Tibial nerve (tissue), 4 donors: ENCODE results near the gene GPS1. TPM values are rescaled to one million over a fixed set of nuclear protein-coding genes. Genes with fewer than 3 reads are reported as not detected.

Experiments used
- DNase-seq, 2 donors: peaks; one replicate each; pipeline ENCODE4 v3.0.0-alpha.2; 2019; ENCODE audit warnings: low spot score in 2 of 2
- H3K27ac ChIP-seq, 4 donors: fragments of 200-600 bp; sonication (generic) in 3 of 4; one replicate each; pipeline ENCODE4 v1.5.1; 2017 to 2019; ENCODE audit warnings: mild to moderate bottlenecking in 1 of 4
- H3K27me3 ChIP-seq, 2 donors: fragments of 200-600 bp; sonication (generic) in 1 of 2; one replicate each; pipeline versions ENCODE4 v1.5.1 to v1.6.0; 2017 to 2019
- H3K36me3 ChIP-seq, 3 donors: fragments of 200-600 bp; sonication (generic); one replicate each; pipeline ENCODE4 v1.5.1; 2018 to 2019
- H3K4me1 ChIP-seq, 4 donors: fragments of 200-600 bp; sonication (generic) in 3 of 4; one replicate each; pipeline ENCODE4 v1.5.1; 2017 to 2019
- H3K4me3 ChIP-seq, 4 donors: fragments of 200-600 bp; sonication (generic) in 3 of 4; one replicate each; pipeline ENCODE4 v1.5.1; 2017 to 2019; ENCODE audit warnings: mild to moderate bottlenecking in 1 of 4, moderate library complexity in 1 of 4
- H3K9me3 ChIP-seq, 4 donors: fragments of 200-600 bp; sonication (generic) in 3 of 4; one replicate each; pipeline ENCODE4 v1.5.1; 2017 to 2019
- EP300 ChIP-seq, 2 donors: sonication (generic); formaldehyde crosslinking; IDR thresholded peaks; one replicate each; pipeline ENCODE4 v1.6.1; 2017; ENCODE audit warnings: antibody characterized with exemption in 2 of 2, mild to moderate bottlenecking in 1 of 2
- POLR2A ChIP-seq, 2 donors: fragments of 450-650 bp; IDR thresholded peaks; one replicate each; pipeline ENCODE4 v1.6.1; 2017; ENCODE audit warnings: antibody characterized with exemption in 2 of 2, mild to moderate bottlenecking in 2 of 2, moderate library complexity in 2 of 2
- WGBS, 2 donors: methylation state at CpG; one replicate each; pipeline ENCODE4 v1.1.5; 2018; 5-methylcytosine and 5-hydroxymethylcytosine counted together
- total RNA-seq, 4 donors: library from RNA; depleted of rRNA; stranded (reverse); fragments of >200 nt; gene quantifications; one replicate each; pipeline ENCODE4 v1.1.0, GENCODE V29; 2016
- TF ChIP-seq, protein P1 (sequence below), 5 experiments: fragments of 200-600 bp in 3 of 5; fragments of 450-650 bp in 2 of 5; sonication (generic) in 3 of 5; IDR thresholded peaks; one replicate each; pipeline ENCODE4 v1.5.1; 2016 to 2019; ENCODE audit warnings: antibody characterized with exemption in 5 of 5, mild to moderate bottlenecking in 3 of 5, moderate library complexity in 2 of 5

Gene GPS1
- total RNA-seq, 4 donors from 2014 or later: 74.9 to 134 (median 92.9) TPM

DNA sequence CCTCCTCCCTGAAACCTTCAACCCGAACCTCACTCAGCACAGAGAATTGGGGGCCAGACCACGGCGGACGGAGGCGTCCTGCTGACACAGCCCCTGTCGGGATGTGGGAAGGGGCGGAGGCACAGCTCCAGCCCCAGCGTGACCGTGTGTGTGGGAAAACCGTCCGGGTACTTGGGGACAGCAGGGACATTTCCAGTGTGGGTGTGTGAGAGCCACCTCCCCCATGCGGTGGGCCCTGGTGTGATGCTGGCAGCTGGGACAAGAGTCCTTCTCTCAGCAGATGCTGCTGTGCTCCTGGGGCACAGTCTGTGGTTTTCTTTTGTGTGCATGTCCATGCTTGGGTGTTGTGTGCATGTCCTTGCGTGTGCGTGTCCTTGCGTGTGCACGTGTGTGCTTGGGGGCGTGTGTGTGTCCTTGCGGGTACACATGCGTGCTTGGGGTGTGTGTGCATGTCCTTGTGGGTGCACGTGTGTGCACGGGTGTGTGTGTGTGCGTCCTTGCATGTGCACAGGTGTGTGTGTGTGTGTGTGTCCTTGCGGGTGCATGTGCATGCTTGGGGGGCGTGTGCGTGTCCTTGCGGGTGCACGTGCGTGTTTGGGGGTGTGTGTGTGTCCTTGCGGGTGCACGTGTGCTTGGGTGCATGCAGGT lies 45.9 kb upstream of the GPS1 start:
- WGBS, 2 donors: 80 to 83% methylated on average over 12 to 30 of the region's 30 CpGs
- H3K4me3 ChIP-seq: no peak overlapping the region
- no peak overlapping the region for H3K27ac ChIP-seq
- H3K36me3 ChIP-seq: peaks cover 0 to 8% (median 0%) of the 10 kb centered on the region in 3 donors
- no peaks in the 10 kb centered on the region for H3K9me3 ChIP-seq
- H3K4me1 ChIP-seq: peaks cover 0 to 61% (median 21%) of the 10 kb centered on the region in 4 donors
- no peak for DNase-seq
- TF ChIP-seq EP300 (IDR thresholded peaks at IDR 0.05) (no peak), POLR2A (IDR thresholded peaks at IDR 0.05) (no peak)
- TF ChIP-seq, protein P1, sequence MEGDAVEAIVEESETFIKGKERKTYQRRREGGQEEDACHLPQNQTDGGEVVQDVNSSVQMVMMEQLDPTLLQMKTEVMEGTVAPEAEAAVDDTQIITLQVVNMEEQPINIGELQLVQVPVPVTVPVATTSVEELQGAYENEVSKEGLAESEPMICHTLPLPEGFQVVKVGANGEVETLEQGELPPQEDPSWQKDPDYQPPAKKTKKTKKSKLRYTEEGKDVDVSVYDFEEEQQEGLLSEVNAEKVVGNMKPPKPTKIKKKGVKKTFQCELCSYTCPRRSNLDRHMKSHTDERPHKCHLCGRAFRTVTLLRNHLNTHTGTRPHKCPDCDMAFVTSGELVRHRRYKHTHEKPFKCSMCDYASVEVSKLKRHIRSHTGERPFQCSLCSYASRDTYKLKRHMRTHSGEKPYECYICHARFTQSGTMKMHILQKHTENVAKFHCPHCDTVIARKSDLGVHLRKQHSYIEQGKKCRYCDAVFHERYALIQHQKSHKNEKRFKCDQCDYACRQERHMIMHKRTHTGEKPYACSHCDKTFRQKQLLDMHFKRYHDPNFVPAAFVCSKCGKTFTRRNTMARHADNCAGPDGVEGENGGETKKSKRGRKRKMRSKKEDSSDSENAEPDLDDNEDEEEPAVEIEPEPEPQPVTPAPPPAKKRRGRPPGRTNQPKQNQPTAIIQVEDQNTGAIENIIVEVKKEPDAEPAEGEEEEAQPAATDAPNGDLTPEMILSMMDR (IDR thresholded peaks at IDR 0.05): no peak
- H3K27me3 ChIP-seq: no peaks in the 10 kb centered on the region

DNA sequence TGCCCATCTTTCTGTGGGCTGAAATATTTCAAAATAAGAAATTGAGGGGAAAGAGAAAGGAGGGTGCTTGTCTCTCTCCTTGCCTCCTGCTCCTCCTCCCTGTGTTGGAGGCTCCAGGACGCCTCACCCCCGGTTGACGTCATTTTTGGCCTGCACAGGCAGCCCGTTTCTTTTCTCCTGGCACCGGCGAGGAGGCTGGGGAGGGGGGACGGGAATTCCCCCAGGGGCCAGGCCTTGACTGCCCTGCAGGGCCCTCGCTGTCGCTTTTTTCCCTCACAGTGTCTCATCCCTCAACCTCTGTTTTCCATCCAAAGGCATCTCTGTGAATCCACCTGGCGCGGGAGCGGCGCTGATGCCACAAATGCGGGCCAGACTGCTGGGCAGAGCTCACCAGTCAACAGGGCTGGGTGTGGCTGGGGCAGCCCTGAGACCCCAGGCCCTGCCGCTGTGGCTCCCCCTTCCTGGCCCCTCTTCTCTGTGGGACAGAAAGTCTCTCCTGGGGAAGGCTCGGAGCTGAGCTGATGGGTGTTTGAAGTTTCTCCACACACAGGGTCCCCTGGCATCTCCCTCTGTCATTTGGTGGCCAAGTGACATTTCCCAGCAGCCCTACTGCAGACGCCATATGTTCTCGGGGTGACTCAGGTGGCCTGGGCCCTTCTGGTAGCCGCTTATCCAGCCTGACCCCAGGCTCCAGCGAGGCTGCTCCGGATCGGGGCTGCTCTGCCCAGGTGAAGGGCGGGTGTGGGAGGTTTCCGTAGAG lies 45.0 kb upstream of the GPS1 start:
- peaks cover 0 to 13% (median 0%) of the 10 kb centered on the region in 3 donors for H3K36me3 ChIP-seq
- H3K27me3 ChIP-seq: no peaks in the 10 kb centered on the region
- DNase-seq: no peak
- 59 to 63% methylated on average over 20 to 23 of the region's 24 CpGs for WGBS, 2 donors
- H3K4me3 ChIP-seq: no peak overlapping the region
- TF ChIP-seq EP300 (IDR thresholded peaks at IDR 0.05) (no peak), POLR2A (IDR thresholded peaks at IDR 0.05) (no peak)
- TF ChIP-seq, protein P1 (IDR thresholded peaks at IDR 0.05): no peak
- H3K27ac ChIP-seq: no peak overlapping the region
- H3K9me3 ChIP-seq: no peaks in the 10 kb centered on the region
- H3K4me1 ChIP-seq: peaks cover 0 to 61% (median 21%) of the 10 kb centered on the region in 4 donors

DNA sequence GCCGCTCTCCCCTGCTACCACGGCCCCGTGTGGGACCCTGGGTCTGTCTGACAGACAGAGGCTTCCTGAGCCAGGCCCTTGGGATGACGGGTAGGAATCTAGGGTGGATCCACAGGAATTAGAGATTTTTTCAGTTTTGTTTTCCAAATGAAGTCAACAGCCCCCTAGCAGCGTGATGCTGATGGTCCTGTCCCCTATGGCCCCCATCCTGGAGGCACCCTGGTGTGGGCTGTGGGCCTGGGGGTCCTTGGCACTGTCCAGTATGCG lies 44.5 kb upstream of the GPS1 start:
- no peak overlapping the region for H3K27ac ChIP-seq
- no peaks in the 10 kb centered on the region for H3K9me3 ChIP-seq
- DNase-seq: no peak
- H3K36me3 ChIP-seq: peaks cover 0 to 18% (median 0%) of the 10 kb centered on the region in 3 donors
- H3K4me1 ChIP-seq: peaks cover 0 to 61% (median 21%) of the 10 kb centered on the region in 4 donors
- H3K27me3 ChIP-seq: no peaks in the 10 kb centered on the region
- no peak overlapping the region for H3K4me3 ChIP-seq
- TF ChIP-seq EP300 (IDR thresholded peaks at IDR 0.05): no peak
- TF ChIP-seq POLR2A (IDR thresholded peaks at IDR 0.05): no peak
- TF ChIP-seq, protein P1 (IDR thresholded peaks at IDR 0.05): no peak
- WGBS, 2 donors: 88 to 92% methylated on average over 5 to 6 of the region's 6 CpGs

DNA sequence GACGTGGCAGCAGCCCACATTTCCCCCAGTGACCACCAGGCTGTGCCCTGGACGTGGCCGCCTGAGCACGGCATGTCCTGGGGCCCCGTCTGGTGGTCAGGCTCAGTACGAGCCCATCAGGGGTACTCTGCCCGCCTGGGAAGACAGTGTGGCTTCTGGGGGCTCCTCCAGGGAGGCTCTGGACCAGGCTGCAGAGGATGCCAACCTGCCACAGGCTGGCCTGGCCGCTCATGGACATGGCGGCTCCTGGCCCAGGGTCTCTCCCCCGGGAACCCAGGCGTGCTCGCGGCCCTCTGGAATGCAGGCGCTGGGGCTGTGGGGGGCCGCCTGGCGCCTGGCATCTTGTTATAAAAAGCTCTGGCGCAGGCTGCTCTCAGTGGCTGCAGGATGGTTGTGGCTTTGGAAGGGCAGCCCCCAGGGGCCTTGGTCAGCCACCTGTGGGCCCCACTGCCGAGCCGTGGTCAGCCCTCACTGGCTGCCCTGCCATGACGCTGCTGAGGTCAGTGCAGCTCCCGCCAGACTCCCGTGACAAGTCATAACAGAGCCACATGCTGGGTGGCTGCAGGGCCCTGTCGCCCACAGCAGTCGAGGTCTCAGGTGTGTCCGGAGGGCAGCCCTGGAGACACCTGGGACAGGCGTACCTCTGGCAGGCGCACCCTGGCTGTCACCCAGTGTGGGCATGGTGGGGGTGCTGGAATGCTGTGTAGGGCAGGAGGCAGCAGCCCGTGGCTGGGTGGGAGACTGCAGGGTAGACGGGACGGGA lies 44.0 kb upstream of the GPS1 start:
- Histone ChIP-seq H3K27ac (no peak overlapping the region), H3K27me3 (no peaks in the 10 kb centered on the region), H3K4me1 (peaks cover 0 to 61% (median 21%) of the 10 kb centered on the region in 4 donors), H3K36me3 (peaks cover 0 to 23% (median 0%) of the 10 kb centered on the region in 3 donors), H3K4me3 (no peak overlapping the region), H3K9me3 (no peaks in the 10 kb centered on the region)
- 70 to 72% methylated on average over 13 to 24 of the region's 30 CpGs for WGBS, 2 donors
- no peak for DNase-seq
- TF ChIP-seq POLR2A (IDR thresholded peaks at IDR 0.05) (no peak), EP300 (IDR thresholded peaks at IDR 0.05) (no peak)
- TF ChIP-seq, protein P1 (IDR thresholded peaks at IDR 0.05): no peak
